ENCODE measurements around the gene COX7A2. TPM values are rescaled to one million over a fixed set of nuclear protein-coding genes. Genes with fewer than 3 reads are reported as not detected.

Gene COX7A2
- total RNA-seq, 1 experiment from 2014 or later: 707 TPM

DNA sequence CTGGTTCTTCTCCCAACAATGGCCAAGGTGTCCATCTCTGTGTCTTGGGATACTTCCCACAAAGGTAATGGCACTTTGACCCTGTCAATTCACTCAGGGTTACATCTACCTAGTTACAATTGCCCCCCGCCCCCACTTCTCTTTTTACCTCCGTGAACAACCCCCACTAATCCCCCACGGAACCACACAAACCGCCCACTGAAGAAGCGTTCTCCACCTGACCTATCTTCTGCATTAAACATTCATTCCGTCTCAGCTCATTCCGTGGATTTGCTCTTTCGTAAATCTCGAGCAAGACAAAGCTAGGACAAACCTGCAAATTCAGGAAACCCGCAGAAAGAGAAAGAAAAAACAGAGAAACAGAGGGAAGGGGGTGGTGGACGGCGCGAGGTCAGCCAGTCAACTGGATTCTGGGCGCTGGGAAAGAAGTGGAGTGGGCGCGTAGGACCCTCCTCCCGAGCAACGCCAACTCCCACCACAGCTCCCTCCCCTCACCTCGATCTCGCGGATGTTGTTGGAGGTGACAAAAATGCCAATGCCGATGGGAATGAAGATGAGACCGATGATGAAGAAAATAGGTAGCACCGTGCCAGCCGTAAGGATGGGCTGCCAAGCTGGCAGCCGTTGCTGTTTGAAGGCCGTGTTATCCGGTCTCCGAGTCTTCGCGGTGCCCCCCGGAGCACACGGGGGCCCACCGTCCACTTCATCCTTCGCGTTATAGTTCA is 40.5 kb upstream of the COX7A2 start:
- POLR2A ChIA-PET: no interaction called here
- H3K4me1 ChIP-seq (ENCODE audit: control insufficient read depth, insufficient read depth, low read length): peaks cover 29% of the 10 kb centered on the region
- no TSS peak for BruUV-seq (replicated peaks)
- CTCF ChIA-PET: no interaction called here
- intact Hi-C loops (cut with micrococcal nuclease; ENCODE audit: unreplicated experiment): no loop called here
- no peak for DNase-seq (ENCODE audit: low read depth, low spot score)
- H3K9me3 ChIP-seq (ENCODE audit: control insufficient read depth, insufficient read depth, low read depth, low read length): no peaks in the 10 kb centered on the region
- no peak; the same call in 1 of the 2 replicates for TF ChIP-seq SIN3A (IDR thresholded peaks at IDR 0.05; ENCODE audit: borderline replicate concordance, insufficient read depth, low read depth, low read length)
- TF ChIP-seq, protein P1, sequence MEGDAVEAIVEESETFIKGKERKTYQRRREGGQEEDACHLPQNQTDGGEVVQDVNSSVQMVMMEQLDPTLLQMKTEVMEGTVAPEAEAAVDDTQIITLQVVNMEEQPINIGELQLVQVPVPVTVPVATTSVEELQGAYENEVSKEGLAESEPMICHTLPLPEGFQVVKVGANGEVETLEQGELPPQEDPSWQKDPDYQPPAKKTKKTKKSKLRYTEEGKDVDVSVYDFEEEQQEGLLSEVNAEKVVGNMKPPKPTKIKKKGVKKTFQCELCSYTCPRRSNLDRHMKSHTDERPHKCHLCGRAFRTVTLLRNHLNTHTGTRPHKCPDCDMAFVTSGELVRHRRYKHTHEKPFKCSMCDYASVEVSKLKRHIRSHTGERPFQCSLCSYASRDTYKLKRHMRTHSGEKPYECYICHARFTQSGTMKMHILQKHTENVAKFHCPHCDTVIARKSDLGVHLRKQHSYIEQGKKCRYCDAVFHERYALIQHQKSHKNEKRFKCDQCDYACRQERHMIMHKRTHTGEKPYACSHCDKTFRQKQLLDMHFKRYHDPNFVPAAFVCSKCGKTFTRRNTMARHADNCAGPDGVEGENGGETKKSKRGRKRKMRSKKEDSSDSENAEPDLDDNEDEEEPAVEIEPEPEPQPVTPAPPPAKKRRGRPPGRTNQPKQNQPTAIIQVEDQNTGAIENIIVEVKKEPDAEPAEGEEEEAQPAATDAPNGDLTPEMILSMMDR (IDR thresholded peaks at IDR 0.05): no peak
- TF ChIP-seq TCF7L2 (IDR thresholded peaks at IDR 0.05; ENCODE audit: low read depth, low read length): no peak
- TF ChIP-seq POLR2AphosphoS5 (IDR thresholded peaks at IDR 0.05; ENCODE audit: low read depth, low read length): no peak
- no peak for TF ChIP-seq REST (IDR thresholded peaks at IDR 0.05; ENCODE audit: insufficient read depth in 1 of 2, low read depth in 2 of 2, low read length in 1 of 2)
- in situ Hi-C loops (cut with HindIII; ENCODE audit: low pct_unique_long_range_greater_than_20kb, low sequenced_read_pairs): no loop called here
- peak; percentile 63 for ATAC-seq
- H3K27me3 ChIP-seq (ENCODE audit: control insufficient read depth, insufficient read depth, low read length): no peaks in the 10 kb centered on the region
- no peaks in the 10 kb centered on the region; the same call in none of the 2 replicates for H3K36me3 ChIP-seq (ENCODE audit: control insufficient read depth, insufficient read depth, low read length)
- peak overlapping the region; percentile 94 for H3K4me3 ChIP-seq (ENCODE audit: low read depth in 2 of 2, low read length in 2 of 2)
- H3K27ac ChIP-seq (ENCODE audit: low read length): peak overlapping the region; percentile 85

DNA sequence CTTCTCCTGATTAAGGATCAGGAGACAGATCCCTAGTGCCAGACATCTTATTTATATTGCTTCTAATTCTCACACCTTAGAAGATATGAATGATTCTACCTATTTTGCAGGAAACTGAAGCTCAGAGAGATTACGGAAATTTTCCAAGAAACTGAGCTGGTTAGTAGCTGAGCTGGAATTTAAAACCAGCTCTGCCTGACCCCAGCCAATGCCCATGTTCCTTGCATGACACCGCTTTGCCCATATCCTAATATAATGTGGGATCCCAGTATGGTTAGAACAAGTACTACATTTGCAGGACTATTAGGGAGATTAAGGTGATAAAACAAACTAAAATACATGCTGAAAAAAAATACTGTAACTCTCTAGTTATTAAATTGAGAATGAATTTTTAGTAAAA is 39.1 kb upstream of the COX7A2 start:
- TF ChIP-seq, protein P1 (IDR thresholded peaks at IDR 0.05): no peak
- peaks cover 29% of the 10 kb centered on the region for H3K4me1 ChIP-seq (ENCODE audit: control insufficient read depth, insufficient read depth, low read length)
- H3K36me3 ChIP-seq (ENCODE audit: control insufficient read depth, insufficient read depth, low read length): no peaks in the 10 kb centered on the region; the same call in none of the 2 replicates
- POLR2A ChIA-PET: no interaction called here
- intact Hi-C loops (cut with micrococcal nuclease; ENCODE audit: unreplicated experiment) (no loop called here), in situ Hi-C loops (cut with HindIII; ENCODE audit: low pct_unique_long_range_greater_than_20kb, low sequenced_read_pairs) (no loop called here)
- H3K27me3 ChIP-seq (ENCODE audit: control insufficient read depth, insufficient read depth, low read length): no peaks in the 10 kb centered on the region
- ATAC-seq (no peak), DNase-seq (ENCODE audit: low read depth, low spot score) (no peak)
- H3K4me3 ChIP-seq (ENCODE audit: low read depth in 2 of 2, low read length in 2 of 2): peak overlapping the region; percentile 34 to 94
- no TSS peak for BruUV-seq (replicated peaks)
- CTCF ChIA-PET: no interaction called here
- H3K9me3 ChIP-seq (ENCODE audit: control insufficient read depth, insufficient read depth, low read depth, low read length): no peaks in the 10 kb centered on the region
- H3K27ac ChIP-seq (ENCODE audit: low read length): peak overlapping the region; percentile 54
